Activated naive CD4-positive, alpha-beta T cell treated with anti-CD3 and anti-CD28 coated beads, Interleukin-2, amount 50 U/mL, for 24 hours (primary cell): Measurements from ENCODE around the gene SLC12A8.
"Not testable (repeated sequence)": the region's sequence is repeated elsewhere in the genome, so short reads cannot be mapped to it uniquely, and the experiment has no call there.

Experiments used
- H3K27ac Mint-ChIP-seq: one replicate; pipeline ENCODE4 v1.8.0; 2021; ENCODE audit warnings: mild to moderate bottlenecking, mixed read lengths
- H3K27me3 Mint-ChIP-seq: one replicate; pipeline ENCODE4 v1.8.0; 2021; ENCODE audit warnings: mixed read lengths
- H3K36me3 Mint-ChIP-seq: one replicate; pipeline ENCODE4 v1.8.0; 2021; ENCODE audit warnings: mixed read lengths
- H3K4me1 Mint-ChIP-seq: one replicate; pipeline ENCODE4 v1.8.0; 2021; ENCODE audit warnings: mixed read lengths
- H3K4me3 Mint-ChIP-seq: one replicate; pipeline ENCODE4 v1.8.0; 2021; ENCODE audit warnings: mild to moderate bottlenecking, mixed read lengths
- H3K9me3 Mint-ChIP-seq: one replicate; pipeline ENCODE4 v1.8.0; 2021; ENCODE audit warnings: mixed read lengths

The SLC12A8 gene

GRCh38 chr3:125108833-125109535, 103.6 kb downstream of the SLC12A8 start:
- H3K36me3 Mint-ChIP-seq: peaks cover 2% of the 10 kb centered on the region
- no peak overlapping the region for H3K27ac Mint-ChIP-seq
- H3K4me3 Mint-ChIP-seq: no peak overlapping the region
- no peaks in the 10 kb centered on the region for H3K9me3 Mint-ChIP-seq
- peaks cover 11% of the 10 kb centered on the region for H3K4me1 Mint-ChIP-seq
- no peaks in the 10 kb centered on the region for H3K27me3 Mint-ChIP-seq

DNA sequence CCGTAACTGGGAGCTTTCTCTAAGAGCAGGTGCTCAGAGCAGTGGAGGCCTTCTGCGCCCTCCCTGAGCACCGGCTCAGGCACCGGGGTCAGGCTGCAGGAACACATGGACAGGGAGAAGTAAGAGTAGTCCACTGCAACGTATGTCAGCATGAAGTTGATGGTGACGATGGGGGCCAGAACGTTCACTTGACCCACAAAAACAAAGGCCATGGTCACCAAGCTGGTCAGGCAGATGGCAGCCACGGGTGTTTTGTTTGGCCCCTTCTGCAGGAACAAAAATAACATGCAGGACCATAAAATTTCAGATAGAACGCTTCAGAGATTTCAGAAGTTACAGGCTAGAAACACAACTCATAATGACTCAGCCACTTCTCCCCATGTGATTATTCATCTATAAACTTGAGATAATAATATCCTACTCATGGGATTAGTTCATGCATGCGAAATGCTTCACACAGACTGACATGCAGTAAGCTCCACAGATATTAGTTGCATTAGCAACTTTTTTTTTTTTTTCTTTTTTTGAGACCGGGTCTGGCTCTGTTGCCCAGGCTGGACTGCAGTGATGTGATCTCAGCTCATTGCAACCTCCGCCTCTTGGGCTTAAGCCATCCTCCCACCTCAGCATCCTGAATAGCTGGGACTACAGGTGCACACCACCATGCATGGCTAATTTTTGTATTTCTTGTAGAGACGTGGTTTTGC, 104.5 kb downstream of the SLC12A8 start:
- Mint-ChIP-seq H3K27ac (no peak overlapping the region), H3K4me1 (peaks cover 11% of the 10 kb centered on the region), H3K9me3 (no peaks in the 10 kb centered on the region), H3K27me3 (no peaks in the 10 kb centered on the region), H3K36me3 (peaks cover 2% of the 10 kb centered on the region), H3K4me3 (no peak overlapping the region)

GRCh38 chr3:125107363-125107762, 105.2 kb downstream of the SLC12A8 start:
- H3K4me1 Mint-ChIP-seq: peaks cover 11% of the 10 kb centered on the region
- no peak overlapping the region for H3K4me3 Mint-ChIP-seq
- no peak overlapping the region for H3K27ac Mint-ChIP-seq
- peaks cover 2% of the 10 kb centered on the region for H3K36me3 Mint-ChIP-seq
- no peaks in the 10 kb centered on the region for H3K27me3 Mint-ChIP-seq
- no peaks in the 10 kb centered on the region for H3K9me3 Mint-ChIP-seq

DNA sequence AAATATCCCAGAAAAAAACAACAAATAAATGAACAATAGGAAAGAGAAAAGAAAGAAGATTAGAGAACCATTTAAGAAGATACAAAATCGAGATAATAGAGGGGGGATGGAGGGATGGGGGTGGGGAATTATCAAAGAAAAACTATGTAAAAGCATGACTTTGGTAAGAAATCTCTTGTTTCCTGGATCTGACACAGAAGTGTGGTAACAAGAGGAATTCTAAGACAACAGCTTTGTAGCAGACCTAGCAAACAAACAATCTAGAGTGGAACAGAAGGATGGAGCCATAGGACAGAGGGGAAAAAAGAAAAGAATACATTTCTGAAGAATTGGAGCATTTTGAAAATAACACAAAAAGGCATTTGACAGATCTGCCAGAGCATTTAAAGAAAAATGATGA, 107.4 kb downstream of the SLC12A8 start:
- H3K27ac Mint-ChIP-seq: no peak overlapping the region
- peaks cover 5% of the 10 kb centered on the region for H3K4me1 Mint-ChIP-seq
- no peaks in the 10 kb centered on the region for H3K27me3 Mint-ChIP-seq
- no peak overlapping the region for H3K4me3 Mint-ChIP-seq
- no peaks in the 10 kb centered on the region for H3K9me3 Mint-ChIP-seq
- peaks cover 2% of the 10 kb centered on the region for H3K36me3 Mint-ChIP-seq

DNA sequence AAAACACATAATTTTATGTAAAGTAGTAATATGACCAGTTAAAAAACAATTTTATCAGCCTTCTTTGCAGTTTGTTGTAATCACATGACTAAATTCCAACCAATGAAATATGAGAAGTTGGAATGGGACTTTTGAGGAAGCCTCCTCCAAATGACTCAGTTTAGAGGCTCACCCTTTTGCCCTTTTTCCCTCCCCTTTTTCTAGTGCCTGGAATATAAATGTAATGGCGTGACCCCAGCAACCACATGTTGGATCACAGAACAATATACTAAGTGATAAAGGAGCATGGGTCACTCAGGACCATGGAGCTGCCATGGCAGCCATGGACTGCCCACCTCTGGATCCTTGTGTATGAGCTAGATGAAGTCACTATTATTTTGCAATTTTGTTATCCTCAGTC, 107.9 kb downstream of the SLC12A8 start:
- H3K27me3 Mint-ChIP-seq: no peaks in the 10 kb centered on the region
- H3K36me3 Mint-ChIP-seq: peaks cover 5% of the 10 kb centered on the region
- H3K9me3 Mint-ChIP-seq: no peaks in the 10 kb centered on the region
- H3K4me1 Mint-ChIP-seq: peaks cover 5% of the 10 kb centered on the region
- no peak overlapping the region for H3K4me3 Mint-ChIP-seq
- no peak overlapping the region for H3K27ac Mint-ChIP-seq

- peaks cover 5% of the 10 kb centered on the region for H3K36me3 Mint-ChIP-seq
- H3K27me3 Mint-ChIP-seq: no peaks in the 10 kb centered on the region
- no peaks in the 10 kb centered on the region for H3K4me1 Mint-ChIP-seq
- no peak overlapping the region for H3K27ac Mint-ChIP-seq
- H3K9me3 Mint-ChIP-seq: no peaks in the 10 kb centered on the region
- no peak overlapping the region for H3K4me3 Mint-ChIP-seq
These were observed 109.1 kb downstream of the SLC12A8 start for GRCh38 chr3:125103406-125103805.

DNA sequence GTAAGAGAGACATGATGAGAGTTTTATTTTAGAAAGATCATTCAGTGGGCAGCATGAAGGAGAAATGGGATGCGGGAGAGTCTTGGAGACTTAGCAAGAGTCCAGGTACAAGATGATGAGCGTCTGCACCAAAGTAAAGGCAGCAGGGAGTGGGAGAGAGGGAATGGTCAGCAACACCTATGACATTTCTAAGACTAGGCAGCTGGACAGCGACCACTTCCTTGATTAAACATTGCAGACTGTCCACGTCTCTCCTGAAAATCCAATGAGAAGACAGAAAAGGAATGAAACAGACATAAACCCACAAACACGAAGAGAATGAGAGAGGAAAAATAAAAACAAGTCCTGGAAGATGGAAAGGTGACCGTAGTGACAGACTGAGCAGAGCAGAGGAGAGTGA, 110.1 kb downstream of the SLC12A8 start:
- Mint-ChIP-seq H3K36me3 (peaks cover 5% of the 10 kb centered on the region), H3K27ac (no peak overlapping the region), H3K4me3 (no peak overlapping the region), H3K9me3 (no peaks in the 10 kb centered on the region), H3K27me3 (no peaks in the 10 kb centered on the region), H3K4me1 (no peaks in the 10 kb centered on the region)

GRCh38 chr3:125098611-125099291, 113.8 kb downstream of the SLC12A8 start:
- Mint-ChIP-seq H3K4me3 (no peak overlapping the region), H3K36me3 (peaks cover 3% of the 10 kb centered on the region), H3K27ac (no peak overlapping the region), H3K27me3 (no peaks in the 10 kb centered on the region), H3K4me1 (no peaks in the 10 kb centered on the region), H3K9me3 (no peaks in the 10 kb centered on the region)

- H3K4me1 Mint-ChIP-seq: no peaks in the 10 kb centered on the region
- no peaks in the 10 kb centered on the region for H3K36me3 Mint-ChIP-seq
- H3K9me3 Mint-ChIP-seq: no peaks in the 10 kb centered on the region
- no peaks in the 10 kb centered on the region for H3K27me3 Mint-ChIP-seq
- no peak overlapping the region for H3K4me3 Mint-ChIP-seq
- no peak overlapping the region for H3K27ac Mint-ChIP-seq
These were observed 121.9 kb downstream of the SLC12A8 start for GRCh38 chr3:125090649-125091048.

DNA sequence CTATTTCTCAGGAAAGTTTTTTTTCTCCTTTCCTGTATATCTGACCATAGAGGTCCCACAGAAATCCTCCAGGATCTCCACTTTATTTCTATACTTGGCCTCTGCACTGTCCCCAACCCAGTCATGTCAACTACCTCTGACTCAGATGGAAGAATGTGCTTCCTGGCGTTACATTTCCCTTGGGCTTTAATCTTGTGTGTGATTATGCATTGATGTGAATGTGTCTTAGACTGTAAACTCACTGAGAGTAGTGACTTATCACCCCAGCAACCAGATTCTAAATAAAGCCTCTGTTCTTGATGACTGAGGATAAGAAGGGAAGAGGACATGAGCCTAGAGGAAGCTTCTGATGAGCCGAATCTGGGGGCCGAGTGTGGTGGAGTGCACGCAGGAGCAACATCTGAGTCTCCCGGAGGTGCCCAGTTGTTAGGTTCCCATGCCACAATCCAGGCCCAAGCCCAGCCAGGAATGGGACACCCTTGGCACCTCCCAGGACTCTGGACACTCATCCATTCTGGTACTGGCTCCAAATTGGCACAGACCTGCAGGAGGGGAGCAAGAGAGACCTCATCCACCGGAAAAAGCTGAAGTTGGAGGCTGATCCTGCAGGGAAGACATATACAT, 124.7 kb downstream of the SLC12A8 start:
- Mint-ChIP-seq H3K9me3 (no peaks in the 10 kb centered on the region), H3K4me1 (no peaks in the 10 kb centered on the region), H3K27ac (no peak overlapping the region), H3K4me3 (no peak overlapping the region), H3K27me3 (no peaks in the 10 kb centered on the region), H3K36me3 (no peaks in the 10 kb centered on the region)

DNA sequence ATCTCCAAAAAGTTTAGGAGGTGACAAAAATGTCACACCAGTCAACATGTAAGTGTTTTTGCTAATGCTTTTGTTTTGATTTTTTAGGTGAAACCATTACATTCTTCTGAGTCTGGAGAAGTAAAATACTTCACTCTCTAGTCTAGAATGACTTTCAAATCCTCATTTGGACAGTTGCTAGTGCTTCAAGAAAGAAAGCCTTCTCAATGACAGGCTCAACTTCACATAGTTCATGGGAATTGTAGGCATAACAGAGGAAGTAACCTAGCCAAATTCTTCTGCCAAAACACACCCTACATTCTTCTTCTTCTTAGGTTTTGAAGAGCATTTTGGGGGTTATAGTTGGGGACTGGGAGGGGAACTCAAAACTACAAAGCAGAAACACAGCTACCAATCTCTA, 127.4 kb downstream of the SLC12A8 start:
- H3K4me1 Mint-ChIP-seq: no peaks in the 10 kb centered on the region
- H3K9me3 Mint-ChIP-seq: no peaks in the 10 kb centered on the region
- no peak overlapping the region for H3K27ac Mint-ChIP-seq
- H3K4me3 Mint-ChIP-seq: no peak overlapping the region
- H3K36me3 Mint-ChIP-seq: no peaks in the 10 kb centered on the region
- H3K27me3 Mint-ChIP-seq: no peaks in the 10 kb centered on the region

DNA sequence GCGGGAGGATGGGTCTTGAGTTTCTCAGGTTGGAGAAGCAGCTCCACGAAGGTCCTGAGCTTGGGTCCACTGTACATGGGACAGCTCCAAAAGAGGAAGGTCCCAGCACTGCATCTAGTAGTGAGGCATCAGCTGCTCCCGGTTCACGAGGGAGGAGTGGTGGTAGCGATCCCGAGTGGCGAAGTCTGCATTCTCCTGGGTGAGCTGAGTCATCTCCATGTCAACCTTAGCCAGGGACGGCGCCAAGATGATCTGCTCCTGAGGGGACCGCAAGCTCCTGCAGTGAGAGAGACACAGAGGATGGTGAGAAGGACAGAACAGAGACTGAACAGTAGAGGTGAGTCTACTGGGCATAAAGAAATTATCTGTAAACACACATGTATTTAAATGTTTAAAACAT, 128.8 kb downstream of the SLC12A8 start:
- no peak overlapping the region for H3K27ac Mint-ChIP-seq
- H3K4me3 Mint-ChIP-seq: no peak overlapping the region
- H3K4me1 Mint-ChIP-seq: no peaks in the 10 kb centered on the region
- no peaks in the 10 kb centered on the region for H3K27me3 Mint-ChIP-seq
- H3K9me3 Mint-ChIP-seq: no peaks in the 10 kb centered on the region
- no peaks in the 10 kb centered on the region for H3K36me3 Mint-ChIP-seq

DNA sequence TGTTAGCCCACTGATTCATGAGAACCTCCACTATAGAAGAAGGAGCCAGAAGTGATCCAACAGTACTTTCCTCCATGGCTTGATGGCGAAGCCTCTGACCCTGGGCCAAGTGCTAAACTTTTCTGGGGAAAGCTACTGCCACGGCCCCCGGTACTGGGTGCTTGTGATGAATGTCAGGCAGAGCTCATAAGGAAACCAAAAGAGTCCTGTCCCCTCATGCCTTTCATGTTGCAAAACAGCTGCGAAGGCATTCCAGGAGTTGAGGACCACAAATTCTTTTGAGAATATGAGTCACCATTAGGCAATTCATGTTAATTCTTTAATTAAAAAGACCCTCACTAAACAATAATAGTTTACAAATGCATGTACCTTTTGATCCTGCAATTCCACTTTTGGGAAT, 130.2 kb downstream of the SLC12A8 start:
- H3K36me3 Mint-ChIP-seq, H3K9me3 Mint-ChIP-seq, H3K4me3 Mint-ChIP-seq, H3K27ac Mint-ChIP-seq, H3K27me3 Mint-ChIP-seq, H3K4me1 Mint-ChIP-seq: not testable (repeated sequence)

DNA sequence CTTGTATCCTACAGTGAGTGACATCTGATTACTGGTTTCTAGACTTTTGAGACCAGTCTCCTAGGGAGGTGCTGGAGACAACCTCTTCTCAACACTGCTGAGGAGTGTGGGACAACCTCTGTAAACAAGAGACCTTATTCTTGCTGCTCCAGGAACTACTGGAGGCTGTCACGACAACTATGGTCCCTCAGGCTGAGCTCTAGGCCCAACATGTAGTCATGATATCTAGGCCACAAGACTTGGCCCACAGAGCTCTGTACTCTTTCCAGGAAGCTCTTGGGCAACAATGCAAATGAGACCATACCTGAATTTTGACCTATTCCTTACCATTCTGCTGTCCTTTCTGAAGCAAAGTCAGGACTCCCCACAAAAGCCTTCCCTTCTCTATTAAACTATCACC, 132.5 kb downstream of the SLC12A8 start:
- Mint-ChIP-seq H3K27ac (no peak overlapping the region), H3K4me1 (peaks cover 4% of the 10 kb centered on the region), H3K36me3 (no peaks in the 10 kb centered on the region), H3K9me3 (no peaks in the 10 kb centered on the region), H3K27me3 (no peaks in the 10 kb centered on the region), H3K4me3 (no peak overlapping the region)

- Mint-ChIP-seq H3K27ac (no peak overlapping the region), H3K4me3 (no peak overlapping the region), H3K4me1 (peaks cover 4% of the 10 kb centered on the region), H3K27me3 (no peaks in the 10 kb centered on the region), H3K36me3 (no peaks in the 10 kb centered on the region), H3K9me3 (no peaks in the 10 kb centered on the region)
These were observed 132.9 kb downstream of the SLC12A8 start for GRCh38 chr3:125079675-125080045.
